ENCODE results near the gene MAP2K5.

MAP2K5 gene

DNA sequence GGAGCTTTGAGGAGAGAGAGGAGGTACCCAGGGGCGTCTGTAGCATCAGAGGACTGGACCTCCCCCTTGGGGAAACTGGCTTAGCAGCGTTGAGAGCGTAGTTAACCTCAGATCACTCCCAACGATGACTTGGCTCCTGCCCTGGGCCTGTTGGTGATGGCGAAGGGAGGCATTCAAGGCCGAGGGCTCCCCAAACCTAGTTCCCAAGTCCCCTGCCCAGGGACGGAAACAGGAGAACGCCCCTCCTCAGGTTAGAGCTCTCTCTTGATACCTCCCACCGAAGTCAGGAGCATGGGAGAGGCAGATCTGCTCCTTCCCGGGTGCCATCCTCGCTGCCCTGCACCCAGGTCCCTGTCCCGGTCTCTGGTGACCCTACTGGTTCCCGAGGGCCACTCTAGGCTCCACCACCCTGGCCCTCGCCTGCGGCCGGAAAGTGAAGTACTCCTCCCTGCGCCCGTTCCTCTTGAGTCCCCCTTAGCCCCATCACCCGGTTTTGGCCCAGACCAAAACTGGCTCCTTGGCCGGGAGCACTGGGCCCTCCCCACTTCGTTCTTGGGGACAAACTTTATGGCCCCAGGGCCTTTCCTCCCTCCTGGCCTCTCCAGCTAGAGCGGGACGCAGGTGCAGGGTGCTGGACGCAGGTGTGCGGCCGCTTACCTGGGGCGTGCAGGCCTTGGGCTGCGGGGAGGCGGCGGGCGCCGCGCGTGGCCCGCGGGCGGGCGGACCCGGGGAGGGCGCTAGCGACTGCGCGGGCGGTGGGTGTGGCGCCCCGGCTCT, 280.2 kb downstream of the MAP2K5 start:
- H3K27ac ChIP-seq, result no peak overlapping the region
- TF ChIP-seq, protein P1, sequence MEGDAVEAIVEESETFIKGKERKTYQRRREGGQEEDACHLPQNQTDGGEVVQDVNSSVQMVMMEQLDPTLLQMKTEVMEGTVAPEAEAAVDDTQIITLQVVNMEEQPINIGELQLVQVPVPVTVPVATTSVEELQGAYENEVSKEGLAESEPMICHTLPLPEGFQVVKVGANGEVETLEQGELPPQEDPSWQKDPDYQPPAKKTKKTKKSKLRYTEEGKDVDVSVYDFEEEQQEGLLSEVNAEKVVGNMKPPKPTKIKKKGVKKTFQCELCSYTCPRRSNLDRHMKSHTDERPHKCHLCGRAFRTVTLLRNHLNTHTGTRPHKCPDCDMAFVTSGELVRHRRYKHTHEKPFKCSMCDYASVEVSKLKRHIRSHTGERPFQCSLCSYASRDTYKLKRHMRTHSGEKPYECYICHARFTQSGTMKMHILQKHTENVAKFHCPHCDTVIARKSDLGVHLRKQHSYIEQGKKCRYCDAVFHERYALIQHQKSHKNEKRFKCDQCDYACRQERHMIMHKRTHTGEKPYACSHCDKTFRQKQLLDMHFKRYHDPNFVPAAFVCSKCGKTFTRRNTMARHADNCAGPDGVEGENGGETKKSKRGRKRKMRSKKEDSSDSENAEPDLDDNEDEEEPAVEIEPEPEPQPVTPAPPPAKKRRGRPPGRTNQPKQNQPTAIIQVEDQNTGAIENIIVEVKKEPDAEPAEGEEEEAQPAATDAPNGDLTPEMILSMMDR (conservative IDR thresholded peaks at IDR 0.05), result no peak
- TF ChIP-seq ZFX (IDR thresholded peaks at IDR 0.05), result no peak

DNA sequence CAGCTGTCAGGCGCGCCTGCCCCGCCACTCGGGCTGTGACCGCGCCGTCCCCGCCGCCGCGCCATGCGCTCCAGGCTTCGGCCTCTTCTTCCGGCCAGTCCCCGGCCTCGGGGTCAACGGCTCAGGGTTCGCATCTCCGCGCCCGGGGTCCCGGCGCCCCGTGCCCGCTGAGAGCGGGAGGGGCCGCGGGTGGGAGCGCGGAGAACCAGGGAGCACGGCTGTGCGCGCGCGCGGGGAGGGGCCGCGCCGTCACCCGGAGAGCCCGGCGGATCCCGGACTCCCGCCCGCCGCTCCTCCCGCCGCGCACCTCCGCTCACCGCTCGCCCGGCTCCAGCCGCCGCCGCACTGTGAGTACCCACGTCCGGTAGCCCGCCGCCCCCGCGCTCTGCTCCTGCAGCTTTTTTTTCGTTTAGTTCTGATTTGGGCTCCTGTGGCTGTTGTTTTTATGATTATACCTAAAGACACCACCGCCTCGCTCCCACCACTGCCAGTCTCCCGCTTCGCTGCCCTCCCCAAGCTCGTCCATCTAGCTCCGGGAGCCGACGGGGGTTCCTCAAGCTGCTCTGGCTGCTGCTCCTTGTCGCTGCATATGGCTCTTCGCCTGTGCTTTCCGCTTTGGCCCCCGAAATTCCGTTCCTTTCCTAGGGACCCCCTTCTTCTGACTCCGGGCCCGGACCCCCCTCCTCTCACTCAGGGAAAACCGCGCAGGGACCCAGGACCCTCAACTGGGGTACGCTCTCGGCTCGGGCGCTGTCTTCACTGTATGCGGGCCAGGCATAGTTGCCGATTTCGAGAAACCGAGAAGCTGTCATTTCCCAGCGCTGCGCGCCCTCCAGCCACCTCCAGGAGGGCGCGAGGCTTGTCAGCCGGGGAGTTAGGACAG, 281.1 kb downstream of the MAP2K5 start:
- H3K27ac ChIP-seq, result no peak overlapping the region
- no peak for TF ChIP-seq ZFX (IDR thresholded peaks at IDR 0.05)

DNA sequence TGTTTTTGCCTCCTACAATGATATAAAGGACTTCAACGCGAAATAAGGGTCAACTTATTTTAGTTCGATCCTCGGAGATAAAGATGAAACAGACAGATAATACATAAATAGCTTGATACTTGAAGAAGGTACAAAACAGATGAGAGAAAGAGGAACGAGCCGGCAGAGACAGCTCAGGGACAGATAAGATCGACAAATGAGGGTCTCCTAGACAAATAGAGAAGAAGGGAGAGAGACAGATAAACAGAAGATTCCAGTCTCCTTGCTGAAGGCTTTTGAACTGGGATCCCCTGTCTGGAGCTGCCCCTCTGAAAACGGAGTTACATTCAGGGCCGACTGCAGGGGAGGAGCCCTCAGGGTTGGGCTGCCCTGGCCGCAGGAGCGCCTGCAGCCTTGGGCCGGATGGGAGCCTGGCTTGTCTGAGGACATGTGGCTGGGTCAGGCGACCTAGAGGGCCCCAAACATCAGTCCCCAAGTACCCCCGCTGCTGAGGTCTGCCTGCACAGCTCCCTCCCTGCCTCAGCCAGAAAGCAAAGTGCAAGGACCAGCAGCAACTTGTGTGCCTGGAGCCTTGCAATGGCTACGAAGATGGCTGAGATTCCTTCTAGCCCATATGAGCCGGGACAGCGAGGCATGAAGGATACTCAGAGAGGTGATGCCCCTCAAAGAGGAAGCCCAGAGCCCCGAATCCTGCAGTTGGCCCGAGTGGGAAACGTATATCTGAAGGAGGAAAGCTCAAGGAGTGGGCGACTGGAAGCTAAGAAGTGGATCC, 281.9 kb downstream of the MAP2K5 start:
- H3K27ac ChIP-seq, result no peak overlapping the region
- TF ChIP-seq, protein P1 (conservative IDR thresholded peaks at IDR 0.05), result no peak
- TF ChIP-seq ZFX (IDR thresholded peaks at IDR 0.05), result no peak

DNA sequence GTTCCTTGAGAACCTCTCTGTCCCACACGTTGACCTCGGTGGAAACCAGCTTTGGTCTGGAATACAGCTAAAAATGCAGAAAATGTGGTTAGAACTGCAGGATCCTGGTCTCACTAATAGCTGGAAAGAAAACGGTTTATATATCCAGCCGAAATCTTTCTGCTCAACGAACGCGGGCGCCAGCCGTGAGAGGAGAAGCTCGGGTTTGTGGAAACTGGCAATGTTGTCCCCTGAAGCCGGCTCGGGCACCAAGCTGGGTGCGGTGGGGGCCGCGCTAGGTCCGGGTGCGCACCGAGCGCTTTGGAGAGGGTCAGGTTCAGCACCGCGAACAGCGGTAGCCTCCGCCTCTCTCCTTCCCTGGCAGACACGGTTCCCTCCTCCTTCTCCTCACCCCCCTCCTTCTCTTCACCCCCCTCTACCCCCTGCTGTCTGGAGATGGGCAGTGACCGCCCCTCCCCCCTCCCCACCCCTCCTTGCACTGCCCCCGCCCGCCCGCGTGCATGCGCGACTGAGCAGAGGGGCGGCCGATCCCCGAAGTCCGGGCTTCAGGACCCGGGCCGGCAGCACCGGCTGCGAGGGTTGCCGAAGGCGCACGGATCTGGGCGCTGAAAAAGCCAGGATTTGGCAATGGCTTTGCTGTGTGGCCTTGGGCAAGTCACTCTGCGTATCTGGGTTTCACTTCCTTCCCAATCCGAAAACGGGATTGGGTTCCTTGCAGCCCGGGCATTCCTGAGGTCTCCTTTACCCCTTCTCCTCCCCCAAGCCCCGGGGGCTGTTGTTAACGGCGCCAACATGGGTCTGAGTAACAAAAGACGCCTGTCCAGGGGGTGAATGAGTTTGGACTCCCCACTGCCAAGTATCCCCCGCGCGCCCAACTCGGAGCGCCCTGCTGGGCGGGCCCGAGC, 282.7 kb downstream of the MAP2K5 start, which contains the start of gene SKOR1:
TSS of gene SKOR1 (plus strand) at position 534 of the 905 bp plus-strand sequence. CDS start at position 628, 94 bp downstream.
- no peak within 1 kb of the TSS for H3K27ac ChIP-seq
- TF ChIP-seq, protein P1 (conservative IDR thresholded peaks at IDR 0.05), result no peak
- TF ChIP-seq ZFX (IDR thresholded peaks at IDR 0.05), result no peak

DNA sequence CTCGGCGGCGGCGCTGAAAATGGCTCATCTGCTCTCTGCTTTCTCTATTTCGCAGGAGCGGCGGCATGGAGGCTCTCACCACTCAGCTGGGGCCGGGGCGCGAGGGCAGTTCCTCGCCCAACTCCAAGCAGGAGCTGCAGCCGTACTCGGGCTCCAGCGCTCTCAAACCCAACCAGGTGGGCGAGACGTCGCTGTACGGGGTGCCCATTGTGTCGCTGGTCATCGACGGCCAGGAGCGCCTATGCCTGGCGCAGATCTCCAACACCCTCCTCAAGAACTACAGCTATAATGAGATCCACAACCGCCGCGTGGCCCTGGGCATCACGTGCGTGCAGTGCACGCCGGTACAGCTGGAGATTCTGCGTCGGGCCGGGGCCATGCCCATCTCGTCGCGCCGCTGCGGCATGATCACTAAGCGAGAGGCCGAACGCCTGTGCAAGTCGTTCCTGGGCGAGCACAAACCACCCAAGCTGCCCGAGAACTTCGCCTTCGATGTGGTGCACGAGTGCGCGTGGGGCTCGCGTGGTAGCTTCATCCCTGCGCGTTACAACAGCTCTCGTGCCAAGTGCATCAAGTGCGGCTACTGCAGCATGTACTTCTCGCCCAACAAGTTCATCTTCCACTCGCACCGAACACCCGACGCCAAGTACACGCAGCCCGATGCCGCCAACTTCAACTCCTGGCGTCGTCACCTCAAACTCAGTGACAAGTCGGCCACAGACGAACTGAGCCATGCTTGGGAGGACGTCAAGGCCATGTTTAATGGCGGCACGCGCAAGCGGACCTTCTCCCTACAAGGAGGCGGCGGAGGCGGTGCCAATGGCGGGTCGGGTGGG, 283.6 kb downstream of the MAP2K5 start:
- TF ChIP-seq, protein P1 (conservative IDR thresholded peaks at IDR 0.05), result no peak
- TF ChIP-seq ZFX (IDR thresholded peaks at IDR 0.05), result no peak
- H3K27ac ChIP-seq, result no peak overlapping the region

DNA sequence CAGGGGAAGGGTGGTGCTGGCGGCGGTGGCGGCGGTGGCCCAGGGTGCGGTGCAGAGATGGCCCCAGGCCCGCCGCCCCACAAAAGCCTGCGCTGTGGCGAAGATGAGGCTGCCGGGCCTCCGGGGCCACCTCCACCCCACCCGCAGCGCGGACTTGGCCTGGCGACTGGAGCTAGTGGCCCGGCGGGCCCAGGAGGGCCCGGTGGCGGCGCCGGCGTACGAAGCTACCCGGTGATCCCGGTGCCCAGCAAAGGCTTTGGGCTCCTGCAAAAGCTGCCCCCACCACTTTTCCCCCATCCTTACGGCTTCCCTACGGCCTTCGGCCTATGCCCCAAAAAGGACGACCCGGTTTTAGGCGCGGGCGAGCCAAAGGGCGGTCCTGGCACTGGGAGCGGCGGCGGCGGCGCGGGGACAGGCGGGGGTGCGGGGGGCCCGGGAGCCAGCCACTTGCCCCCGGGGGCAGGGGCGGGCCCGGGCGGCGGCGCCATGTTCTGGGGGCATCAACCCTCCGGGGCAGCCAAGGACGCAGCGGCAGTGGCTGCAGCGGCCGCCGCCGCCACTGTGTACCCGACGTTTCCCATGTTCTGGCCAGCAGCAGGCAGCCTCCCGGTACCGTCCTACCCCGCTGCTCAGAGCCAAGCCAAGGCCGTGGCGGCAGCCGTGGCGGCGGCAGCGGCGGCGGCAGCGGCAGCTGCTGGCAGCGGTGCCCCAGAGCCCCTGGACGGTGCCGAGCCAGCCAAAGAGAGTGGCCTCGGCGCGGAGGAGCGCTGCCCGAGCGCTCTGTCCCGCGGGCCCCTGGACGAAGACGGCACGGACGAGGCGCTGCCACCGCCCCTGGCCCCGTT, 284.4 kb downstream of the MAP2K5 start:
- H3K27ac ChIP-seq, result no peak overlapping the region

More for the DNA sequence above, 284.4 kb downstream of the MAP2K5 start:
- TF ChIP-seq ZFX (IDR thresholded peaks at IDR 0.05), result no peak
